Breast epithelium (tissue), 4 donors: ENCODE measurements around the gene USP53. TPM values are rescaled to one million over a fixed set of nuclear protein-coding genes. Genes with fewer than 3 reads are reported as not detected.

ENCODE experiments used
- DNase-seq, 2 donors: peaks; one replicate each; pipeline ENCODE4 v3.0.0-alpha.2; 2019; ENCODE audit warnings: low spot score in 2 of 2
- H3K27ac ChIP-seq, 2 donors: fragments of 200-600 bp; sonication (generic) in 1 of 2; one replicate each; pipeline ENCODE4 v1.5.1; 2016 to 2019; ENCODE audit warnings: mild to moderate bottlenecking in 1 of 2
- H3K27me3 ChIP-seq, 2 donors: fragments of 200-600 bp; sonication (generic) in 1 of 2; one replicate each; pipeline versions ENCODE4 v1.5.1 to v1.6.0; 2017 to 2019; ENCODE audit warnings: control low read depth in 1 of 2, mild to moderate bottlenecking in 1 of 2
- H3K36me3 ChIP-seq: fragments of 200-600 bp; one replicate; pipeline ENCODE4 v1.5.1; 2019
- H3K4me1 ChIP-seq, 2 donors: fragments of 200-600 bp; sonication (generic); one replicate each; pipeline ENCODE4 v1.5.1; 2016 to 2019; ENCODE audit warnings: control low read depth in 1 of 2
- H3K4me3 ChIP-seq, 3 donors: fragments of 200-600 bp; sonication (generic); 1 replicate in 2 of 3; 2 replicates in 1 of 3; pipeline ENCODE4 v1.5.1; 2016 to 2019; ENCODE audit warnings: mild to moderate bottlenecking in 3 of 3, moderate library complexity in 2 of 3
- H3K9me3 ChIP-seq, 2 donors: fragments of 200-600 bp; sonication (generic) in 1 of 2; one replicate each; pipeline ENCODE4 v1.5.1; 2016 to 2019; ENCODE audit warnings: control low read depth in 1 of 2
- CTCF ChIP-seq, 3 donors: fragments of 450-650 bp; IDR thresholded peaks; one replicate each; pipeline ENCODE4 v1.5.1; 2016 to 2017; ENCODE audit warnings: antibody characterized with exemption in 3 of 3, mild to moderate bottlenecking in 3 of 3, moderate library complexity in 3 of 3
- POLR2A ChIP-seq: fragments of 450-650 bp; IDR thresholded peaks from one replicate; pipeline ENCODE4 v1.6.1; 2016; ENCODE audit warnings: antibody characterized with exemption, mild to moderate bottlenecking, moderate library complexity
- POLR2AphosphoS5 ChIP-seq, 3 donors: sonication (generic); formaldehyde crosslinking; IDR thresholded peaks; one replicate each; pipeline ENCODE4 v1.6.1; 2017; ENCODE audit warnings: antibody characterized with exemption in 3 of 3
- intact Hi-C: fragments of 100-400 bp; cut with DNase I; formaldehyde crosslinking; loops from one replicate; pipeline ENCODE4 v1.15.1; 2023; ENCODE audit warnings: low total_unique reads
- total RNA-seq, 3 donors: library from RNA; depleted of rRNA; stranded (reverse); fragments of >200 nt; gene quantifications; one replicate each; pipeline ENCODE4 v1.1.0, GENCODE V29; 2016

USP53 gene
- total RNA-seq, 3 donors from 2014 or later = 123 to 167 (median 136) TPM

GRCh38 chr4:119289313-119289712, 76.8 kb downstream of the USP53 start:
- Histone ChIP-seq H3K36me3 (no peaks in the 10 kb centered on the region), H3K4me1 (no peaks in the 10 kb centered on the region), H3K27me3 (no peaks in the 10 kb centered on the region), H3K4me3 (no peak overlapping the region), H3K9me3 (no peaks in the 10 kb centered on the region), H3K27ac (no peak overlapping the region)
- DNase-seq = no peak
- TF ChIP-seq CTCF (IDR thresholded peaks at IDR 0.05) = no peak
- intact Hi-C loops = no loop called here

GRCh38 chr4:119290598-119290997, 78.1 kb downstream of the USP53 start:
- intact Hi-C loops = no loop called here
- H3K27ac ChIP-seq = no peak overlapping the region
- H3K4me1 ChIP-seq = no peaks in the 10 kb centered on the region
- H3K36me3 ChIP-seq = no peaks in the 10 kb centered on the region
- H3K9me3 ChIP-seq = no peaks in the 10 kb centered on the region
- TF ChIP-seq POLR2AphosphoS5 (IDR thresholded peaks at IDR 0.05) (no peak), CTCF (IDR thresholded peaks at IDR 0.05) (no peak), POLR2A (no peak)
- H3K4me3 ChIP-seq = no peak overlapping the region
- H3K27me3 ChIP-seq = no peaks in the 10 kb centered on the region
- DNase-seq = no peak

- no peak overlapping the region for H3K27ac ChIP-seq
- DNase-seq = no peak
- no peaks in the 10 kb centered on the region for H3K4me1 ChIP-seq
- intact Hi-C loops = no loop called here
- no peaks in the 10 kb centered on the region for H3K27me3 ChIP-seq
- H3K9me3 ChIP-seq = no peaks in the 10 kb centered on the region
- no peak overlapping the region for H3K4me3 ChIP-seq
- TF ChIP-seq CTCF (IDR thresholded peaks at IDR 0.05) = no peak
- TF ChIP-seq POLR2A = no peak
- TF ChIP-seq POLR2AphosphoS5 (IDR thresholded peaks at IDR 0.05) = no peak
- H3K36me3 ChIP-seq = no peaks in the 10 kb centered on the region
Observed at GRCh38 chr4:119296356-119296755, 83.8 kb downstream of the USP53 start.

- intact Hi-C loops = no loop called here
- Histone ChIP-seq H3K9me3 (no peaks in the 10 kb centered on the region), H3K36me3 (no peaks in the 10 kb centered on the region), H3K27ac (no peak overlapping the region), H3K4me3 (peak overlapping the region in 1 of 3 donors; percentile 82), H3K4me1 (no peaks in the 10 kb centered on the region), H3K27me3 (no peaks in the 10 kb centered on the region)
- no peak for TF ChIP-seq POLR2AphosphoS5 (IDR thresholded peaks at IDR 0.05)
- no peak for TF ChIP-seq CTCF (IDR thresholded peaks at IDR 0.05)
- TF ChIP-seq POLR2A = no peak
- DNase-seq = no peak
Observed at GRCh38 chr4:119297795-119298194, 85.3 kb downstream of the USP53 start.

GRCh38 chr4:119299260-119299671, 86.8 kb downstream of the USP53 start:
- TF ChIP-seq CTCF (IDR thresholded peaks at IDR 0.05) = no peak
- TF ChIP-seq POLR2AphosphoS5 (IDR thresholded peaks at IDR 0.05) = no peak
- no peak for TF ChIP-seq POLR2A
- no peak for DNase-seq
- intact Hi-C loops = no loop called here
- no peaks in the 10 kb centered on the region for H3K4me1 ChIP-seq
- H3K9me3 ChIP-seq = no peaks in the 10 kb centered on the region
- H3K36me3 ChIP-seq = no peaks in the 10 kb centered on the region
- peak overlapping the region; percentile 73 to 88 (median 82) for H3K4me3 ChIP-seq
- H3K27me3 ChIP-seq = no peaks in the 10 kb centered on the region
- H3K27ac ChIP-seq = peak overlapping the region; percentile 94 to 97
